Activated CD8-positive, alpha-beta T cell treated with anti-CD3 and anti-CD28 coated beads for 36 hours (primary cell): Measurements from ENCODE around the gene SUPT3H. TPM values are rescaled to one million over a fixed set of nuclear protein-coding genes. Genes with fewer than 3 reads are reported as not detected.
"Not testable (repeated sequence)": the region's sequence is repeated elsewhere in the genome, so short reads cannot be mapped to it uniquely, and the experiment has no call there.

Experiments
- ATAC-seq: fragments of 200-7000 bp; cut with Tn5 transposase; one replicate; pipeline ENCODE4 v1.10.0; 2021; ENCODE audit warnings: mild to moderate bottlenecking, moderate library complexity
- CTCF ChIA-PET: fragments of 350-600 bp; sonication (Branson Sonifier 250); formaldehyde crosslinking; loops from one replicate; lab custom pipeline; 2021; ENCODE audit warnings: antibody characterized with exemption; lab: Charles Lee
- POLR2A ChIA-PET: fragments of 350-600 bp; sonication (Branson Sonifier 250); formaldehyde crosslinking; loops from one replicate; lab custom pipeline; 2021; ENCODE audit warnings: antibody characterized with exemption; lab: Charles Lee
- DNase-seq: peaks from one replicate; pipeline ENCODE4 v3.0.0-alpha.2; 2020
- H3K27ac Mint-ChIP-seq: one replicate; pipeline ENCODE4 v1.8.0; 2021; ENCODE audit warnings: mild to moderate bottlenecking, mixed read lengths
- H3K27me3 Mint-ChIP-seq: one replicate; pipeline ENCODE4 v1.8.0; 2021; ENCODE audit warnings: mixed read lengths
- H3K36me3 Mint-ChIP-seq: one replicate; pipeline ENCODE4 v1.8.0; 2021; ENCODE audit warnings: low read depth, mixed read lengths
- H3K4me1 Mint-ChIP-seq: one replicate; pipeline ENCODE4 v1.8.0; 2021; ENCODE audit warnings: low read depth, mixed read lengths
- H3K4me3 Mint-ChIP-seq: one replicate; pipeline ENCODE4 v1.8.0; 2021; ENCODE audit warnings: mild to moderate bottlenecking, moderate library complexity, mixed read lengths
- H3K9me3 Mint-ChIP-seq: one replicate; pipeline ENCODE4 v1.8.0; 2021; ENCODE audit warnings: mixed read lengths
- intact Hi-C: fragments of 100-400 bp; cut with micrococcal nuclease; formaldehyde crosslinking; loops from one replicate; pipeline ENCODE4 v1.10.0; 2022
- total RNA-seq, 2 experiments: library from RNA; stranded (reverse); gene quantifications; one replicate each; pipeline ENCODE4 v1.2.3, GENCODE V29; 2021
- TF ChIP-seq, protein P1 (sequence below): fragments of 200-600 bp; IDR thresholded peaks from one replicate; pipeline ENCODE4 v1.8.0; 2022; ENCODE audit warnings: antibody characterized with exemption, mild to moderate bottlenecking

Gene SUPT3H
- total RNA-seq, 2 experiments from 2014 or later: 20.0 to 20.2 TPM

DNA sequence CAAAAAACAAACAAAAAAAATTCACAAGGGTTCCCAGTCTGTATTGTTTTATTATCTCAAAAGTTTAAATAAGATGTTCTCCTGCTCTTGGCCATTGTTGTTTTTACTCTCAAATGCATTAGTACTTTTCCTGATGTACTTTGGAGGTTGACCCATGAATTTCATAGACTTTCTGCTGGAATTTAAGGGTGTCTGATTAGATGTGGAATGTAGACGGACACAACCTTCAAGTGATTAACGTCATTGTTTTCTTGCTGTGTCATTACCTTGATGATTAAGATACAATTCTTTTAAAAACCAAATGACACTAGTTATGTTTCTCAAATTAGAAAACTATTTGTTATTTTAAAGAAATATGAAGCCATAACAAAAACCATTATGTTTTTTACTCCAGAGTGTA lies 471.0 kb downstream of the SUPT3H start:
- Mint-ChIP-seq H3K9me3 (peaks cover 7% of the 10 kb centered on the region), H3K27ac (no peak overlapping the region), H3K27me3 (no peaks in the 10 kb centered on the region), H3K4me3 (no peak overlapping the region), H3K36me3 (peaks cover 22% of the 10 kb centered on the region), H3K4me1 (peaks cover 1% of the 10 kb centered on the region)
- DNase-seq: no peak
- intact Hi-C loops: no loop called here
- ATAC-seq: no peak
- ChIA-PET POLR2A (no interaction called here), CTCF (no interaction called here)
- TF ChIP-seq, protein P1, sequence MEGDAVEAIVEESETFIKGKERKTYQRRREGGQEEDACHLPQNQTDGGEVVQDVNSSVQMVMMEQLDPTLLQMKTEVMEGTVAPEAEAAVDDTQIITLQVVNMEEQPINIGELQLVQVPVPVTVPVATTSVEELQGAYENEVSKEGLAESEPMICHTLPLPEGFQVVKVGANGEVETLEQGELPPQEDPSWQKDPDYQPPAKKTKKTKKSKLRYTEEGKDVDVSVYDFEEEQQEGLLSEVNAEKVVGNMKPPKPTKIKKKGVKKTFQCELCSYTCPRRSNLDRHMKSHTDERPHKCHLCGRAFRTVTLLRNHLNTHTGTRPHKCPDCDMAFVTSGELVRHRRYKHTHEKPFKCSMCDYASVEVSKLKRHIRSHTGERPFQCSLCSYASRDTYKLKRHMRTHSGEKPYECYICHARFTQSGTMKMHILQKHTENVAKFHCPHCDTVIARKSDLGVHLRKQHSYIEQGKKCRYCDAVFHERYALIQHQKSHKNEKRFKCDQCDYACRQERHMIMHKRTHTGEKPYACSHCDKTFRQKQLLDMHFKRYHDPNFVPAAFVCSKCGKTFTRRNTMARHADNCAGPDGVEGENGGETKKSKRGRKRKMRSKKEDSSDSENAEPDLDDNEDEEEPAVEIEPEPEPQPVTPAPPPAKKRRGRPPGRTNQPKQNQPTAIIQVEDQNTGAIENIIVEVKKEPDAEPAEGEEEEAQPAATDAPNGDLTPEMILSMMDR: no peak

DNA sequence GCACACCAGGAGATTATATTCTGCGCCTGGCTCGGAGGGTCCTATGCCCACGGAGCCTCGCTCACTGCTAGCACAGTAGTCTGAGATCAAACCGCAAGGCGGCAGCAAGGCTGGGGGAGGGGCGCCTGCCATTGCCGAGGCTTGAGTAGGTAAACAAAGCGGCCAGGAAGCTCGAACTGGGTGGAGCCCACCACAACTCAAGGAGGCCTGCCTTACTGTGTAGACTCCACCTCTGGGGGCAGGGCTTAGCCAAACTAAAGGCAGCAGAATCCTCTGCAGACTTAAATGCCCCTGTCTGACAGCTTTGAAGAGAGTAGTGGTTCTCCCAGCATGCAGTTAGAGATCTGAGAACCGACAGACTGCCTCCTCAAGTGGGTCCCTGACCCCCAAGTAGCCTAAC lies 477.4 kb downstream of the SUPT3H start:
- POLR2A ChIA-PET, ATAC-seq, H3K4me3 Mint-ChIP-seq, H3K4me1 Mint-ChIP-seq, DNase-seq, H3K27ac Mint-ChIP-seq, H3K27me3 Mint-ChIP-seq, CTCF ChIA-PET, intact Hi-C loops: not testable (repeated sequence)
- Mint-ChIP-seq H3K36me3 (peaks cover 23% of the 10 kb centered on the region), H3K9me3 (peaks cover 12% of the 10 kb centered on the region)

DNA sequence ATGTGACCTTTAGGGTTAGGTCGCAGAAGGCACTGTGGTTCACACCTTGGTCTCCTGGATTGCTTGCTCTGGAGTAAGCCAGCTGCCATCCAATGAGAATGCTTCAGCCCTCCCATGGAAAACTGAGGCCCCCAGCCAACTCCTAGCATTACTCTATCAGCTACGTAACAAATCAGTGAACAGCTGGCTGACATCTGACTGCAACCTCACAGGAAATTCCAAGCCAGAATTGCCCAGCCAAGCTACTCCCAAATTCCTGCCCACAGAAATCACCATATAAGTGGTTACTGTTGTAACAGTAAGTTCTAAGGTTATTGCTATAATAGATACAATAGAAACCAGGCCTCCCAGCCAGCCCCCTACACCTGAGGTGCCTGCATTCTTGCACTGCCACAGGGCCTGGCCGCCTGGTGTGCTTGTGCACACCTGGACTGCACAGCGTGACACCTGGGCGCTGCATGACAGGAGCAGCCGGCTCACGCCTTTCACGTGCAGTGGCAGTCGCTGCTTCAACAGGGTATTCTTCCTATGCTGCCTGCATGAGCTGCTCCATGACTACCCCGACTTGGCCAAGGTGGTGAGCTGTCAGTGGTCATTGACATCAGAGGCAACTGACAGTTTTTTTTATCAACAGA lies 479.3 kb downstream of the SUPT3H start:
- ChIA-PET POLR2A (interaction anchor here (1.0 kb wide), 1 partner anchor 13 kb away, joined by 3 read pairs; no protein-coding TSS in a partner anchor), CTCF (no interaction called here)
- Mint-ChIP-seq H3K27ac (no peak overlapping the region), H3K36me3 (peaks cover 17% of the 10 kb centered on the region), H3K27me3 (no peaks in the 10 kb centered on the region), H3K4me3 (no peak overlapping the region), H3K9me3 (peaks cover 7% of the 10 kb centered on the region), H3K4me1 (peaks cover 8% of the 10 kb centered on the region)
- TF ChIP-seq, protein P1: no peak
- intact Hi-C loops: no loop called here
- DNase-seq (no peak), ATAC-seq (no peak)

DNA sequence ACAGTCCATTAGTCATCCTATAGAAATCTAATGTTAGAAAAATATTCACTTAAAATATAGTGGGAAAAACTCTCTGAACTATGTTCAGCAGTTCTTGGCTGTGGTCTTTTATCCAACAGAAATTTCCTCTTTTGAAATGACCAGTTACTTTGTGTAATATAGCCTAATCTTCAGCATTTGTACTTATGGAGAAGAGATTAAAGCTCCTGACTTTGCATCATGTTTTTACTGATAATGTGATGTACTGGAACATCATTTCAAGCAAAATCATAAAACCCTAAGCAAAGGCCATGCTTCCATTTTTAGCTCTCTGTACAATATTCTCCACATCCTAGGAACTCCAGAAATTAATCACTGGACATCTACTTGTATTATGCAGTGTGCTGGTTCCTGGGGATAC lies 480.4 kb downstream of the SUPT3H start:
- Mint-ChIP-seq H3K4me3 (no peak overlapping the region), H3K36me3 (peaks cover 14% of the 10 kb centered on the region), H3K27me3 (no peaks in the 10 kb centered on the region), H3K27ac (no peak overlapping the region), H3K4me1 (peaks cover 8% of the 10 kb centered on the region), H3K9me3 (peaks cover 7% of the 10 kb centered on the region)
- ATAC-seq: no peak
- POLR2A ChIA-PET: interaction anchor here (1.0 kb wide), 1 partner anchor 14 kb away, joined by 3 read pairs; no protein-coding TSS in a partner anchor
- intact Hi-C loops: no loop called here
- TF ChIP-seq, protein P1: no peak
- CTCF ChIA-PET: no interaction called here
- no peak for DNase-seq

DNA sequence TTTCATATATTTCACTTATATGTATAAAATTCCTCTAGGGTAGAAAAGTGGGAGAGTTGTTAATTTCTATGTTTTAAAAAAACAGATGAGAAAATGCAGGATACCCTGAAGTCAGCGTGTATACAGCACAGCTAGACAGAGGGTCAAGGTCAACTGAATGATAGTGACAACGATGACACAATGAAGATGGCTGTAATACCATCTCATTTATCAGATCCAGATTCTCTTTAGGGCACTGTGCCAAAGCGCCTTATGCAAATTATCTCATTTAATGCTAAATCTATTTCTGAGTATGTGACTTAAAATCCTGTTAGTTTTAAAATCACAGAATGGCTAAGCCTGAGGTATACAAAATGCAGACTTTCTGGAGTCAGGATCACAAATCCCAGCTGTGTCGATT lies 481.0 kb downstream of the SUPT3H start:
- Mint-ChIP-seq H3K36me3 (peaks cover 14% of the 10 kb centered on the region), H3K27me3 (no peaks in the 10 kb centered on the region), H3K9me3 (peaks cover 7% of the 10 kb centered on the region), H3K4me3 (no peak overlapping the region), H3K27ac (no peak overlapping the region), H3K4me1 (peaks cover 8% of the 10 kb centered on the region)
- CTCF ChIA-PET: no interaction called here
- DNase-seq: no peak
- intact Hi-C loops: no loop called here
- no peak for ATAC-seq
- POLR2A ChIA-PET: no interaction called here
- TF ChIP-seq, protein P1: no peak
